ENCODE results near the gene PNPO. TPM values are rescaled to one million over a fixed set of nuclear protein-coding genes. Genes with fewer than 3 reads are reported as not detected.

The PNPO gene
- total RNA-seq, 1 experiment from 2014 or later, result 88.0 TPM

GRCh38 chr17:47899643-47900042 is 41.7 kb upstream of the PNPO start:
- no TSS peak for BruUV-seq (replicated peaks)
- Mint-ChIP-seq H3K27me3 (ENCODE audit: unreplicated experiment) (peaks cover 12% of the 10 kb centered on the region), H3K9me3 (ENCODE audit: low read depth, unreplicated experiment) (no peaks in the 10 kb centered on the region), H3K4me3 (ENCODE audit: low read depth, unreplicated experiment) (no peak overlapping the region), H3K4me1 (ENCODE audit: low read depth, unreplicated experiment) (peaks cover 11% of the 10 kb centered on the region), H3K27ac (ENCODE audit: unreplicated experiment) (no peak overlapping the region), H3K36me3 (ENCODE audit: insufficient read depth, unreplicated experiment) (peaks cover 37% of the 10 kb centered on the region)
- intact Hi-C loops (cut with micrococcal nuclease; ENCODE audit: unreplicated experiment), result loop anchor here (5.0 kb wide), 1 partner anchor 48 kb away; no protein-coding TSS in a partner anchor
- no peak for DNase-seq
- TF ChIP-seq, protein P1, sequence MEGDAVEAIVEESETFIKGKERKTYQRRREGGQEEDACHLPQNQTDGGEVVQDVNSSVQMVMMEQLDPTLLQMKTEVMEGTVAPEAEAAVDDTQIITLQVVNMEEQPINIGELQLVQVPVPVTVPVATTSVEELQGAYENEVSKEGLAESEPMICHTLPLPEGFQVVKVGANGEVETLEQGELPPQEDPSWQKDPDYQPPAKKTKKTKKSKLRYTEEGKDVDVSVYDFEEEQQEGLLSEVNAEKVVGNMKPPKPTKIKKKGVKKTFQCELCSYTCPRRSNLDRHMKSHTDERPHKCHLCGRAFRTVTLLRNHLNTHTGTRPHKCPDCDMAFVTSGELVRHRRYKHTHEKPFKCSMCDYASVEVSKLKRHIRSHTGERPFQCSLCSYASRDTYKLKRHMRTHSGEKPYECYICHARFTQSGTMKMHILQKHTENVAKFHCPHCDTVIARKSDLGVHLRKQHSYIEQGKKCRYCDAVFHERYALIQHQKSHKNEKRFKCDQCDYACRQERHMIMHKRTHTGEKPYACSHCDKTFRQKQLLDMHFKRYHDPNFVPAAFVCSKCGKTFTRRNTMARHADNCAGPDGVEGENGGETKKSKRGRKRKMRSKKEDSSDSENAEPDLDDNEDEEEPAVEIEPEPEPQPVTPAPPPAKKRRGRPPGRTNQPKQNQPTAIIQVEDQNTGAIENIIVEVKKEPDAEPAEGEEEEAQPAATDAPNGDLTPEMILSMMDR (IDR thresholded peaks at IDR 0.05; ENCODE audit: unreplicated experiment), result no peak
- CTCF ChIA-PET, result interaction anchor here (0.6 kb wide), 1 partner anchor 54 kb away, joined by 3 read pairs; no protein-coding TSS in a partner anchor

- Mint-ChIP-seq H3K9me3 (ENCODE audit: low read depth, unreplicated experiment) (no peaks in the 10 kb centered on the region), H3K27ac (ENCODE audit: unreplicated experiment) (no peak overlapping the region), H3K36me3 (ENCODE audit: insufficient read depth, unreplicated experiment) (peaks cover 29% of the 10 kb centered on the region), H3K4me1 (ENCODE audit: low read depth, unreplicated experiment) (peaks cover 8% of the 10 kb centered on the region), H3K27me3 (ENCODE audit: unreplicated experiment) (peaks cover under 1% of the 10 kb centered on the region), H3K4me3 (ENCODE audit: low read depth, unreplicated experiment) (no peak overlapping the region)
- CTCF ChIA-PET, result interaction anchor here (0.5 to 0.6 kb wide), 2 partner anchors 43 to 1060 kb away, joined by 3 to 4 read pairs; no protein-coding TSS in a partner anchor
- no TSS peak for BruUV-seq (replicated peaks)
- TF ChIP-seq, protein P1 (IDR thresholded peaks at IDR 0.05; ENCODE audit: unreplicated experiment), result no peak
- no peak for DNase-seq
- intact Hi-C loops (cut with micrococcal nuclease; ENCODE audit: unreplicated experiment), result no loop called here
Observed at GRCh38 chr17:47901423-47901822, 39.9 kb upstream of the PNPO start.

GRCh38 chr17:47902039-47902744 is 39.2 kb upstream of the PNPO start:
- H3K4me1 Mint-ChIP-seq (ENCODE audit: low read depth, unreplicated experiment), result peaks cover 6% of the 10 kb centered on the region
- TF ChIP-seq, protein P1 (IDR thresholded peaks at IDR 0.05; ENCODE audit: unreplicated experiment), result no peak
- intact Hi-C loops (cut with micrococcal nuclease; ENCODE audit: unreplicated experiment), result no loop called here
- no peaks in the 10 kb centered on the region for H3K9me3 Mint-ChIP-seq (ENCODE audit: low read depth, unreplicated experiment)
- BruUV-seq (replicated peaks), result no TSS peak
- CTCF ChIA-PET, result interaction anchor here (0.5 kb wide), 1 partner anchor 1059 kb away, joined by 3 read pairs; no protein-coding TSS in a partner anchor
- no peak overlapping the region for H3K27ac Mint-ChIP-seq (ENCODE audit: unreplicated experiment)
- DNase-seq, result no peak
- no peak overlapping the region for H3K4me3 Mint-ChIP-seq (ENCODE audit: low read depth, unreplicated experiment)
- H3K27me3 Mint-ChIP-seq (ENCODE audit: unreplicated experiment), result no peaks in the 10 kb centered on the region
- H3K36me3 Mint-ChIP-seq (ENCODE audit: insufficient read depth, unreplicated experiment), result peaks cover 21% of the 10 kb centered on the region

DNA sequence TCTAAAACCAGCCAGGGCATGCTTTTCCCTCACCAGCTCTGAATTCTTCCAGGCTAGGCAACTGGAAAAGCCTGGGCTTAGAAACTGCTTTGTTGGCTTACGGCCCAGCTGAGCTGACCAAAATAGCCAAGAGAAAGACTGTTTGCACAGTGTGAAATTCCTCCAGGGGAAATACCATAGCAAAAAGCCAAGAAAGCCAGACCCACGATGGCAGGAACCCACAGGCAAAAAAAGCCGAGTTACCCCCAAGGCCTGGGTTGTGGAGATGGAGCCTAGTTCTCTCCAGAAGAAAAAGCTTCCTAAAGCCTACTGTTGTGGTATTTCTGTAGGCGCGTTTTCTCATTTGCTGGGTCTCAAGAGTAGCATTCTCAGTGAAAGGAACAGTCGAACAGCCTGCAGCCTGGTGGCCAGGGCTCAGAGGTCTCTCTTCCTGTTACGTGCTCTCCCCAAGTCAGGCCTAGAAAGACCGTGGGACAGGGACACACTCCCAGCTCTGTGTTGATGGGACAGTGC is 36.1 kb upstream of the PNPO start:
- H3K4me1 Mint-ChIP-seq (ENCODE audit: low read depth, unreplicated experiment), result no peaks in the 10 kb centered on the region
- TF ChIP-seq, protein P1 (IDR thresholded peaks at IDR 0.05; ENCODE audit: unreplicated experiment), result no peak
- CTCF ChIA-PET, result interaction anchor here (1.0 kb wide), 1 partner anchor 10 kb away, joined by 4 read pairs; the partner anchor contains the start of gene SP2
- DNase-seq, result no peak
- H3K4me3 Mint-ChIP-seq (ENCODE audit: low read depth, unreplicated experiment), result no peak overlapping the region
- peaks cover 18% of the 10 kb centered on the region for H3K36me3 Mint-ChIP-seq (ENCODE audit: insufficient read depth, unreplicated experiment)
- no peaks in the 10 kb centered on the region for H3K9me3 Mint-ChIP-seq (ENCODE audit: low read depth, unreplicated experiment)
- no TSS peak for BruUV-seq (replicated peaks)
- no peak overlapping the region for H3K27ac Mint-ChIP-seq (ENCODE audit: unreplicated experiment)
- intact Hi-C loops (cut with micrococcal nuclease; ENCODE audit: unreplicated experiment), result no loop called here
- H3K27me3 Mint-ChIP-seq (ENCODE audit: unreplicated experiment), result no peaks in the 10 kb centered on the region
